Liver (tissue), 9 donors: ENCODE data around the gene PRKAR1B. TPM values are rescaled to one million over a fixed set of nuclear protein-coding genes. Genes with fewer than 3 reads are reported as not detected.

Experiments
- DNase-seq: peaks from one replicate; pipeline ENCODE4 v3.0.0-alpha.2; 2017; ENCODE audit warnings: low spot score
- H3K27ac ChIP-seq, 2 donors: one replicate each; pipeline ENCODE4 v1.7.0; 2013; ENCODE audit warnings: inconsistent platforms in 2 of 2, low read length in 2 of 2, control low read depth in 1 of 2, low read depth in 1 of 2, mild to moderate bottlenecking in 1 of 2
- H3K27me3 ChIP-seq, 4 donors: one replicate each; pipeline versions ENCODE4 v1.6.1 to v1.7.0; 2013; ENCODE audit warnings: low read length in 3 of 4, inconsistent platforms in 1 of 4, mild to moderate bottlenecking in 1 of 4, moderate library complexity in 1 of 4; ENCODE audit not compliant: control insufficient read depth in 4 of 4, insufficient read depth in 4 of 4
- H3K36me3 ChIP-seq, 4 donors: one replicate each; pipeline versions ENCODE4 v1.6.1 to v1.7.0; 2013; ENCODE audit warnings: low read length in 3 of 4, mild to moderate bottlenecking in 3 of 4, low read depth in 1 of 4, moderate library complexity in 1 of 4; ENCODE audit not compliant: control insufficient read depth in 4 of 4, insufficient read depth in 3 of 4
- H3K4me1 ChIP-seq, 4 donors: one replicate each; pipeline versions ENCODE4 v1.6.1 to v1.7.0; 2013; ENCODE audit warnings: low read length in 3 of 4, mild to moderate bottlenecking in 3 of 4, moderate library complexity in 1 of 4; ENCODE audit not compliant: control insufficient read depth in 4 of 4, insufficient read depth in 4 of 4
- H3K4me3 ChIP-seq, 3 donors: one replicate each; pipeline versions ENCODE4 v1.6.1 to v1.7.0; 2013; ENCODE audit warnings: low read length in 3 of 3, control low read depth in 1 of 3, low read depth in 1 of 3, mild to moderate bottlenecking in 1 of 3
- H3K9ac ChIP-seq, 2 donors: one replicate each; pipeline ENCODE4 v1.7.0; 2013; ENCODE audit warnings: low read length in 2 of 2, mild to moderate bottlenecking in 2 of 2, moderate library complexity in 2 of 2, control low read depth in 1 of 2, low read depth in 1 of 2
- H3K9me3 ChIP-seq, 4 donors: one replicate each; pipeline versions ENCODE4 v1.6.1 to v1.7.0; 2013; ENCODE audit warnings: low read length in 3 of 4; ENCODE audit not compliant: control insufficient read depth in 4 of 4
- EGR1 ChIP-seq, 2 donors: IDR thresholded peaks; 2 replicates each; pipeline ENCODE4 v1.6.1; 2016 to 2018; ENCODE audit warnings: antibody characterized with exemption in 2 of 2, low read depth in 2 of 2
- FOXA1 ChIP-seq: IDR thresholded peaks from 2 replicates; pipeline ENCODE4 v1.6.1; 2016; ENCODE audit warnings: antibody characterized with exemption
- FOXA2 ChIP-seq: IDR thresholded peaks from 2 replicates; pipeline ENCODE4 v1.6.1; 2016; ENCODE audit warnings: antibody characterized with exemption
- HNF4A ChIP-seq, 2 donors: conservative IDR thresholded peaks; 2 replicates each; pipeline ENCODE4 v1.6.1; 2016; ENCODE audit warnings: antibody characterized with exemption in 2 of 2, mild to moderate bottlenecking in 2 of 2
- JUND ChIP-seq, 2 donors: IDR thresholded peaks; 2 replicates each; pipeline ENCODE4 v1.6.1; 2016; ENCODE audit warnings: antibody characterized with exemption in 2 of 2
- NR2F2 ChIP-seq: IDR thresholded peaks from 2 replicates; pipeline ENCODE4 v1.6.1; 2016; ENCODE audit warnings: antibody characterized with exemption
- REST ChIP-seq: IDR thresholded peaks from 2 replicates; pipeline ENCODE4 v1.6.1; 2016; ENCODE audit warnings: antibody characterized with exemption, mild to moderate bottlenecking
- RXRA ChIP-seq, 2 donors: IDR thresholded peaks; 2 replicates each; pipeline ENCODE4 v1.6.1; 2017 to 2018; ENCODE audit warnings: antibody characterized with exemption in 2 of 2, mild to moderate bottlenecking in 1 of 2
- YY1 ChIP-seq: IDR thresholded peaks from 2 replicates; pipeline ENCODE4 v1.6.1; 2016; ENCODE audit warnings: antibody characterized with exemption, mild to moderate bottlenecking
- WGBS: extraction: QIAGEN DNeasy Blood & Tissue Kit; methylation state at CpG from one replicate; pipeline ENCODE4 v1.1.7; 2013; 5-methylcytosine and 5-hydroxymethylcytosine counted together
- polyA plus RNA-seq, 2 donors: library from polyadenylated mRNA; stranded (reverse) in 1 of 2; unstranded in 1 of 2; fragments of 200-250 nt in 1 of 2; fragments of >200 nt in 1 of 2; fragmentation: Nextera tagmentation in 1 of 2; extraction: Ambion mirVana in 1 of 2; gene quantifications; one replicate each; pipeline versions ENCODE4 v1.2.1 to v1.2.3, GENCODE V29; 2013 to 2015
- total RNA-seq, 2 donors: library from RNA; depleted of rRNA; stranded (reverse); fragments of >200 nt; gene quantifications; one replicate each; pipeline ENCODE4 v1.2.3, GENCODE V29; 2014
- TF ChIP-seq, protein P1 (sequence below): IDR thresholded peaks from 2 replicates; pipeline ENCODE4 v1.6.1; 2016; ENCODE audit warnings: antibody characterized with exemption
- donor health status: healthy.
- donor health status: healthy.
- donor health status: healthy.
- donor health status: healthy.
- donor health status: healthy.

Gene PRKAR1B
- total and polyA plus RNA-seq, 4 donors, result 11.1 to 14.4 (median 12.4) TPM

DNA sequence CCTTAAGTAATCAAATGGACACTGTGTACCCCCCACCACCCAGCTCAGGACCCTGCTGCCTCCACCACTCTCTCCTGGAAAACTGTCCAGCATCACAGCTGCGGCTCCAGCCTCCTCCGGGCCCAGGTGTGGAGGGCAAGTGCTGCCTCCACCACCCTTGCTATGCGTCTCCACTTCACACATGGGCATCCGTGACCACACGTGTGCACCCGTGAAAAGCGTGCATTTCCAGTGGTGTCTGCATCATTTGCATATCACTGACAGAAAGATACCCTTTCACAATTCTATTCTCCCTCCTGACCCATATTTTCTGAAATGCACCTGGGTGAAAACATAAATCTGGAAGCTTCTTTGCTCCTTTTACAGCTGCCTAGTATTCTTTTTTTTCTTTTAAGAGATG, 117.7 kb downstream of the PRKAR1B start (continued):
- TF ChIP-seq REST (no peak), YY1 (no peak), EGR1 (IDR thresholded peaks at IDR 0.05; ENCODE audit: low read depth in 2 of 2) (no peak), RXRA (IDR thresholded peaks at IDR 0.05) (no peak)

- no peak overlapping the region for H3K9ac ChIP-seq
Observed at GRCh38 chr7:608954-609353, 118.1 kb downstream of the PRKAR1B start.

DNA sequence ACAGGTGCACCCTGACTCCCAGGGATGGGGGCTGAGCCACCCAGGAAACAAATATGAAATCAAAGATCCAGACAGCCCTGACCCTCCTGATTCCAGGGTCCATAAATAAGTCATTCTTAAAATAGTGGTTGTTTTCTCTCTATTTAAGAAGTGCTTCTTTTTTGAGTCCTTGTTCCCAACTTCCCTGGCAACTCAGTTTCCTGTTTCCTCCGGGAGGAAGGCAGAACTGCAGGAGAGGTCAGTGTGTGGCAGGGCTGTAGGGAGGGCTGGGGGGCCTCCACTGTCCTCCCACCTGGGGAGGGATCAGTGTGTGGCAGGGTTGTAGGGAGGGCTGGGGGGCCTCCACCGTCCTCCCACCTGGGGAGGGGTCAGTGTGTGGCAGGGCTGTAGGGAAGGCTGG, 118.7 kb downstream of the PRKAR1B start:
- WGBS, result 72% methylated on average over 2 of the region's 2 CpGs
- H3K4me1 ChIP-seq, result peaks cover 0 to 5% (median 1%) of the 10 kb centered on the region in 4 donors

More at GRCh38 chr7:608954-609353, 118.1 kb downstream of the PRKAR1B start:
- Histone ChIP-seq H3K27me3 (no peaks in the 10 kb centered on the region), H3K27ac (no peak overlapping the region), H3K9me3 (no peaks in the 10 kb centered on the region), H3K36me3 (peaks cover 0 to 2% (median 0%) of the 10 kb centered on the region in 4 donors), H3K4me3 (no peak overlapping the region), H3K4me1 (peaks cover 0 to 3% (median under 1%) of the 10 kb centered on the region in 4 donors)
- no peak for DNase-seq
- TF ChIP-seq, protein P1, sequence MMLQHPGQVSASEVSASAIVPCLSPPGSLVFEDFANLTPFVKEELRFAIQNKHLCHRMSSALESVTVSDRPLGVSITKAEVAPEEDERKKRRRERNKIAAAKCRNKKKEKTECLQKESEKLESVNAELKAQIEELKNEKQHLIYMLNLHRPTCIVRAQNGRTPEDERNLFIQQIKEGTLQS, result no peak
- TF ChIP-seq FOXA2 (no peak), HNF4A (conservative IDR thresholded peaks at IDR 0.05) (no peak), JUND (IDR thresholded peaks at IDR 0.05) (no peak)
- WGBS, result 80% methylated on average over 8 of the region's 8 CpGs

GRCh38 chr7:607938-608337, 119.1 kb downstream of the PRKAR1B start:
- H3K9me3 ChIP-seq, result no peaks in the 10 kb centered on the region
- 89% methylated on average over 13 of the region's 13 CpGs for WGBS
- H3K9ac ChIP-seq, result no peak overlapping the region
- peaks cover 0 to 5% (median 2%) of the 10 kb centered on the region in 4 donors for H3K4me1 ChIP-seq
- no peak overlapping the region for H3K27ac ChIP-seq
- H3K27me3 ChIP-seq, result no peaks in the 10 kb centered on the region
- DNase-seq, result no peak
- no peak for TF ChIP-seq RXRA (IDR thresholded peaks at IDR 0.05)
- TF ChIP-seq YY1, result no peak
- no peak overlapping the region for H3K4me3 ChIP-seq
- peaks cover 0 to 2% (median 0%) of the 10 kb centered on the region in 4 donors for H3K36me3 ChIP-seq

More for the DNA sequence above, 118.7 kb downstream of the PRKAR1B start:
- Histone ChIP-seq H3K27ac (no peak overlapping the region), H3K9me3 (no peaks in the 10 kb centered on the region), H3K36me3 (peaks cover 0 to 2% (median 0%) of the 10 kb centered on the region in 4 donors), H3K4me3 (no peak overlapping the region), H3K27me3 (no peaks in the 10 kb centered on the region), H3K9ac (no peak overlapping the region)
- TF ChIP-seq FOXA1 (no peak), NR2F2 (peak; percentile 50)
- no peak for DNase-seq
